ENCODE measurements around the gene TRIO.

DNA sequence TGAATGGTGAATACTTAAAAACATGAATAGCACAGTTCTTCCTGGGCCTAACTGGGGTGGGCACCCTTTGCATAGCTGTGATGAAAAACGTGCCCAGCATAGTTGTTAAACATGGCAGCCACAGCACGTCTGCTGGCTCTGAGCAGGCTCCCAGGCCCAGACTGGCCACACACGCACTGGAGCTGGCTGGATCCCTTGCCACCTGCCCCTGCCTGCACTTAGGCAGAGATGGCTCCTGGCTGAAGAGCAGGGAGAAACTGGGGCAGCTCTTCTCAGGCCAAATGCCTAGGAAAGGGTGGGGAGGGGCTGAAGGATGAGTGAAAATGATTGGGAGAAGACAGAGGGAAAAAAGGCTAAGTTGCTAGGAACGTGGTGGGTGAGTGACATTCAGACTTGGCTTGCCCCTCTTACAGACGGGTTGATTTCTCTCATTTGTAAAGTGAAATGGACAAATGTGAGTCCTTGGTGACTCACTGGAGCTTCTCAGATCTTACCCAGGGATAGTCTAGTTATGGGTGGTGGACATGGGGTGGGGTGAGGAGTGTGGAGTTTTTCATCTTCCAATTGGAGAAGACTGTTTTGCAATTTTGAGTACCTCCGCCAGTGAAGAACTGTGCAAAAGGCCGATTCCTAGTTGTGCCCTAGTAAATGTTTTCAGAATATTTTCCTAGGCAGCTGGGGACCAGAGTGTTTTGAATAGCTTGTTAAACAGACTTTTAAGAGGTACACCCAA, 42.4 kb downstream of the TRIO start:
- TF ChIP-seq EZH2 (IDR thresholded peaks at IDR 0.05) (no peak), FOXP2 (optimal IDR thresholded peaks at IDR 0.05; ENCODE audit: control extremely low read depth, extremely low read length, insufficient read depth) (no peak), POLR2AphosphoS5 (IDR thresholded peaks at IDR 0.05; ENCODE audit: borderline replicate concordance, low read depth, low read length) (no peak)
